Stimulated activated CD8-positive, alpha-beta memory T cell treated with anti-CD3 and anti-CD28 coated beads, Interleukin-4, amount 100 ng/mL, for 24 hours (primary cell): ENCODE measurements around the gene CXorf58.
"Not testable (repeated sequence)": the region's sequence is repeated elsewhere in the genome, so short reads cannot be mapped to it uniquely, and the experiment has no call there.

Source experiments
- DNase-seq: peaks from one replicate; pipeline ENCODE4 v3.0.0-alpha.2; 2020; ENCODE audit warnings: low read depth

The CXorf58 gene

GRCh38 chrX:23954396-23954795 is 46.6 kb downstream of the CXorf58 start:
- no peak for DNase-seq

GRCh38 chrX:23959781-23960180 is 52.0 kb downstream of the CXorf58 start:
- no peak for DNase-seq

DNA sequence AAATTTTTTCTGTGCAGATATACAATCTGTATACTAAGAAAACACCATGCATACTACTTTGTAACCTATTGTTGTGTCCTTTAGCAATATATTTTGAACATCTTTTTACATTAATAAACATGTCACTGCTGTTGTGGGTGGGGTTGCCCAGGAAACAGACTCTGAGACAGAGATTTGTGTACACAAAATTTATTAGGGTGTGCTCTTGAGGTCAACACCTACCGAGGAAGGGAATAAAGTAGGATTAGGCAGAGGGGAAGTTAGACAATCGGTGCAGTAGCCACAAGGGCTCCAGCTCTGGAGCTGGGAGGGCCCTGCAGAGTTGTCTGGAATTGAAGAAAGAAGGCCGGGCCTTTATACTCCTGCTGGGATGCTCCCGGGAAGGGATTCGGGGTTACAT is 56.4 kb downstream of the CXorf58 start:
- no peak for DNase-seq

DNA sequence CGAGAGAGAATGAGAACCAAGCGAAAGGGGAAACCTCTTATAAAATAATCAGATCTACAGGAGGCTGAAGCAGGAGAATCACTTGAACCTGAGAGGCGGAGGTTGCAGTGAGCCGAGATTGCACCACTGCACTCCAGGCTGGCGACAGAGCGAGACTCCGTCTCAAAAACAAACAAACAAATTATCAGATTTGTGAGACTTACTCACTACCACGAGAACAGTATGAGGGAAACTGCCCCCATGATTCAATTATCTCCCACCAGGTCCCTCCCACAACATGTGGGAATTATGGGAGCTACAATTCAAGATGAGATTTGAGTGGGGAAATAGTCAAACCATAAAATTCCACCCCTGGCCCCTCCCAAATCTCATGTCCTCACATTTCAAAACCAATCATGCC is 57.8 kb downstream of the CXorf58 start:
- not testable (repeated sequence) for DNase-seq

DNA sequence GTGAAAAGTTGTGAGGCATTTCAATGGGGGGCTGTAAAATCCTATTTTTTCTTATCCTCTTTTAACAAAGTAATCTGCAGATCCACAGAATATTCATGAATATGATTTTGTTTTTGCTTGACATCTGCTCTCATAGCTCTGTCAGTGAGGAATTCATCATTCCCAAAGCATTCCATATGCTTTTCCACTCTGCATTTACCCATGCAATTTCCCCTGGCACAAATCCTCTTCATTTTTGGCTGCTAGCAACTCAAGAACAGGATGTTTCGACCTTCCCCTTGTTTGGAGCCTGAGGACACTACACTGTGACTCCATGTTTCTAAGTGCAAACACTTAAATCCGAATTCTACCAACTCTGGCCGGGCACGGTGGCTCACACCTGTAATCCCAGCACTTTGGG is 70.7 kb downstream of the CXorf58 start:
- DNase-seq = no peak

GRCh38 chrX:23980011-23980441 is 72.2 kb downstream of the CXorf58 start:
- DNase-seq = no peak

GRCh38 chrX:23981222-23981621 is 73.4 kb downstream of the CXorf58 start:
- no peak for DNase-seq

- DNase-seq = no peak
These were observed 73.9 kb downstream of the CXorf58 start for GRCh38 chrX:23981711-23982110.

GRCh38 chrX:23982891-23983290 is 75.1 kb downstream of the CXorf58 start:
- DNase-seq = no peak
